ENCODE measurements around the gene NCKAP5.

NCKAP5 gene

DNA sequence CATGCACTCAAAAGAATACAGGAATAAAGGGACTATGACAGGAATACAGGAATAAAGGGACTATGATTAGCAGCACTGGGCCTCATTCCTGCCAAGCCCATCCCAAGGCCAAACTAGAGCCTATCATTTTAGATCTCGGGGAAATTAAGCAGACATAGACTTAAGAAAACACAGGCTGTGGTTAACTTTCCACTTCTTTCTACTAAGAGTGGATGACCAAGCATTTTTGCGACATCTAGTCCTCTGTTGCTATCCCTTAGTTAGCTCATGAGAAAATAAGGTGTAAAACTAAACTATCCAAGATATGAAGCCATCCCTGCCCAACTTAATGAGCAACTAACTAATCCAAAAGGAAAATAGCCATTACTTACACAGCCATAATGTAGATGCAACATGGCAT, 904.2 kb downstream of the NCKAP5 start:
- no peak for DNase-seq (ENCODE audit: extremely low read depth in 1 of 2, low read depth in 1 of 2)

DNA sequence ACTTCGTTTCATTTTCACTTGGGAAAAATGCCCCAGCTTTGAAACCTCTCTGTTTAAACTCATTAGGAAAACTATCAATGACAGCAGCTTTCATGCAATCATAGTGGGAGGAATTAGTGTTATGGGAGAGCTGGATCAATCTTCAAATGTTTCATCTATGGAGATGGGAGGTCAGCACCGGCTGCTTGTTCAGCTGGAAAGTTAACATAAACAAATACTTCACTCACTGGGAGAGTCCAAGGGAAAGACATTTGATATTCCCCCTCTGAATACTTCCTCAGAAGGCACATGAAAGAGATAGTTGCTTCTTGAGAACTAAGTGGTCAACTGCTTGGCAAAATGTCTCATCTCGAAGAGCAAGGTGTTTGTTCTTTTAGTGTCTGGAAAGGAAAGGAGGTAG, 905.5 kb downstream of the NCKAP5 start:
- DNase-seq (ENCODE audit: extremely low read depth in 1 of 2, low read depth in 1 of 2), result no peak

DNA sequence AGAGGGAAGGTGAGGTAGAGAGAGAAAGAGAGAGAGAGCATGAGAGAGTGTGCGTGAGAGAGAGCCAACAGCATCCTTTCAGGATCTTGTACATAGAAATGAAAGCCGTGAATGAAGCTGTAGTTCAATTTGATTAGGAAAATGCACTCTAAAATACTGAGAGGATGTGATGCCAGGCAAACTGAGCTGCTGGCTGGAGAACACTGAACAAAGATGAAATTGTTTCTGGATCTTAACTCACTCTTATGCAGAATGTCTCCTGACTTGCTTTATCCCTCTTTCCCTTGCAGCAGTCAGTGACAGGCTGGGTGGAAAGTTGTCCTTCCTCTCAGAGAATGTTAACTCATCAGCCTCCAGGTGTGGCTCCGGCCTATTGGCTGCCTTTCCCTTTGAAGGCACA, 908.9 kb downstream of the NCKAP5 start:
- DNase-seq (ENCODE audit: extremely low read depth in 1 of 2, low read depth in 1 of 2), result no peak

DNA sequence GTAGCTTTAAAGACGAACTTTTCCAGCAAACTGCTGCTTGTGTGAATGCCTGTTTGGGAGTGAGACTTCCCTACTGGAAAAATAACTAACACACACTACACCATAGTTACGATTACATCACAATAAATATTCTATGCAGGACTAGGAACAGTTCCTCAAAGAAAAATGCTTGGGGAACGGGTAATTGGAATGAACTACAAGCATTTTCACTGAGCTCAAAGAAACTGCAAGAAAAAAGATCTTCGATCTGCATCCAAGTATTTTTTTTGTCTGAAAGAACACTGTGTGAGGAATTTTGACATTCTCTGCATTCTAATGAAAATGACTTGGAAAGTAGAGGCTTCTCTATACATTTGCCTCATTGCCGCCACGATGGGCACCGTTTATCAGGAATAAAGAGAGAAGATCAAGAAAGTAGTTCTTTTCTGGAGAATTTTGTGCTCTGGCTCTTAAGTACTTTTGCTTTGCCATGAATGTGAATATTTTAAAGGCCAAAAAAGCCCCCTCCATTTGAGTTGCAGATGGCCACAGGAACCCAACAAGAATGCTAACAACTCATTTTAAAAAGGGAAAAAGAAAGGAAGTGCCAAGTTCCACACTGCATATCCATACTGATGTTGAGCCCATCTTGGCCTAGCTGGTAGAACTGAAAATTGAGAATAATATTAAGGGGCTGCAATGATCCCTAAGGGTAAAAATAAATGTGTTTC, 911.8 kb downstream of the NCKAP5 start:
- no peak for DNase-seq (ENCODE audit: extremely low read depth in 1 of 2, low read depth in 1 of 2)

DNA sequence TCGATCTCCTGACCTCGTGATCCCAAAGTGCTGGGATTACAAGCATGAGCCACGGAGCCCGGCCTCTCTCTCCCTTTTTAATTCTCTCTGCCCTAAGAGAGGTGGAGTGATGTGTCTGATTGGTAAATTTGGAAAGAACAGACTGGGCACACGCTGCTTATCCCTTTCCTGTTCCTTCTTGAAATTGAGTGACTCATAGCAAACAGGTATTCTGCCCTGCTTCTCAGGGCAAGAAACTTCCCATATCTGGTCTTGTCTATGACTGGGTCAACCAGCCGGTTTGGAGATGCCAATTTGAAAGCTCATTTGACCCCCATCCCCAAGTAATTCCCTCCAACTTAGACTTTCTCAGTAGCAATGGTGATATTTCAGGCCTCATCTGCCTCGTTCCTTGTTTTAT, 913.3 kb downstream of the NCKAP5 start:
- no peak for DNase-seq (ENCODE audit: extremely low read depth in 1 of 2, low read depth in 1 of 2)

DNA sequence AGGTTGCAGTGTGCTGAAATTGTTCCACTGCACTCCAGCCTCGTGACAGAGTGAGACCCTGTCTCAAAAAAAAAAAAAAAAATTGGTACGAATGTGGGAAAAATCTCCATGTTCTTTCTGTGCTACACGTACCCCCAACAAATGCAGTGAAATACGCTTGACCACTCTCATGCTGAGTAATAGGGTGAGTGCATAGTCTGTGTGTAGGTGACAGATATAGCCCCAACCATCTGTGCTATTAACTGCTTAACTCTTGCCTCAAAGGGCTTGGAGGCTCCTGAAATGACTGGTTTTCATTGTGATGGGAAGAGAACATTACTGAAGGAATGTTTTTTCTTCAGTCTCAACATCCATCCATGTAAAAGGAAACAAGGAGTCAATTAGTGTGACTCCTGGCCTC, 913.9 kb downstream of the NCKAP5 start:
- no peak for DNase-seq (ENCODE audit: extremely low read depth in 1 of 2, low read depth in 1 of 2)

DNA sequence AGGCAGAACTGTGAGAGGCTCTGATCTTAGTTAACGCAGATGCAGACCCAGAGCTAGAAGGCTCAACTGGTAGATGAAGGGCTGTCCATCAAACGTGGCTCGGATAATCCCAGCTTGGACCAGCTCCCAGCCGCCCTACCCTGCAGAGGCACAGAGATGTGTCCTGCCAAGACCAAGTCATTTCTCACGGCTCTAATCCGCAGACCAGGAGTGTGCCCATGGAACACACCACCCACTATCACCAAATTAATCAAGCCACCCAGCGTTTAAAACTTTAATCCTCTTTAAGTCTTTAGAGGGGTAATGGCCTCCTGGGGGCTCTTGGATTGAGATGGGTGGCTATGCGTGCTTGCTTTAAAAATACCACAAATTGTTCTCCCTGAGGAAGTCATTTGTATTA, 915.8 kb downstream of the NCKAP5 start:
- no peak for DNase-seq (ENCODE audit: extremely low read depth in 1 of 2, low read depth in 1 of 2)

DNA sequence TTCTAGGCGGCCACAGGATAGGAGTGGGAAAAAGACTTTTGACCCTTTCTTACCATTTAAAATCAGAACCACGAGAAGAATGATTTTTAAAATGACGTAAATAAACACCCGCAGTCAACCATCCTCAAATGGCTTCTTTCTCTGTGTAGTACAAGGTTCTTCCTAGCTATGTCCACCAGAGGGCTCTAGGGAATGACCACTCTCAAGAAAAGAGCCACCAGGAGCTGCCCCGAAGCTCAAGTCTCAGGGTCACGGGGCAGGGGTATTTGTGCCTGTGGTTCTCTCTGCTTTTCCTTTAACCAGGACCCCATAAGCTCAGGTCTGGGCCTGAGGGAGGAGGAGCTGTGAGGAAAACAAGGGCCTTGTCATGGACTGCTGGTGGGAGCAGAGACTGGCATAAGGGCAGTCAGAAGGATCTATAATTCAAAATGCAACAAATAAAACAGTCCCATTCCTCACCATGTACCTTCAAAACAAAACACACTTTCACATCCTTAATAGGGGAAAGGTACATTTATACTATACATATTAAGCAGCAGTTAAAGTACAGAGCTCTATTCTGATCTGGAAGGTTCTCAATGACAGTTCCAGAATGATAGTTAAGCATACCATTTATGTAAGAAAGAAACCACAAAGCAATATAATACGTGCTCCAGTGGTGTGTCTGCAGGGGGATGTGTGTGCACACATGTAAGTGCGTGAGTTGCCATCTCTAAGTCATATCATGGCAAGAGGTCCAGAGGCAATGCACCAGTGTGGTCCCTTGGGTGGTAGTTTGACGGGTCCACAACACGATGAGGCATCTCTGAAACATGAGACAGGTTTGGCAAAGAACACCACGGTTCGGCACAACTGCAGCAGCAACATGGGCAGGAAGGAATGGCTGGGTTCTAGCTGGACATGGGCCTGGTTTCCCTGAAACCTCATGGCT, 916.9 kb downstream of the NCKAP5 start:
- no peak for DNase-seq (ENCODE audit: extremely low read depth in 1 of 2, low read depth in 1 of 2)

DNA sequence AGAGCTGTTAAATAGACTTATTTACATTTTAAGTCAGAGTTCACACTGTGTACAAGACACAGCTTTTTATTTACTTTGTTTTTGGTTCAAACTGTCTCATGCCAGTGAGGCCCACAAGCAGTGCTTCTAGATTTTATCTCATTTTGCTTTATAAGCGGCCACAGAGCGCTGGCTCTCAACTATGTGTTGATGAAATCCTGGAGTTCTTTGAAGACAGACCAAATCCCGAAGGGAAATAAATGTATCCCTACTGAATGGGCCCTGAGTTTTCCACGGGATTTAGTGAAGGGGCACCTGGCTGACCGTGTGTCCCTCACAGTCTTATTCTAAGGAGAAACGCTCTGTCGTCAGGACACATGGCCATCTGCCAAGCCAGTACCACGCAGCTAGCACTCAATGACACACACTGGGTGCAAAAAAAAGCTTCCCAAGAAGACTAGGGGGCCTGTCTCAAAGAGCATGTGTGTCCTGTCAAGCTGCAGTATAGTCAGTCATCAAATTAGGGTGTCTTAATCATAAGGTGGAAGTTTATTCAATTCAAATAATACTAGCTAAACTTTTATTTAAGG, 921.6 kb downstream of the NCKAP5 start:
- DNase-seq (ENCODE audit: extremely low read depth in 1 of 2, low read depth in 1 of 2), result no peak

DNA sequence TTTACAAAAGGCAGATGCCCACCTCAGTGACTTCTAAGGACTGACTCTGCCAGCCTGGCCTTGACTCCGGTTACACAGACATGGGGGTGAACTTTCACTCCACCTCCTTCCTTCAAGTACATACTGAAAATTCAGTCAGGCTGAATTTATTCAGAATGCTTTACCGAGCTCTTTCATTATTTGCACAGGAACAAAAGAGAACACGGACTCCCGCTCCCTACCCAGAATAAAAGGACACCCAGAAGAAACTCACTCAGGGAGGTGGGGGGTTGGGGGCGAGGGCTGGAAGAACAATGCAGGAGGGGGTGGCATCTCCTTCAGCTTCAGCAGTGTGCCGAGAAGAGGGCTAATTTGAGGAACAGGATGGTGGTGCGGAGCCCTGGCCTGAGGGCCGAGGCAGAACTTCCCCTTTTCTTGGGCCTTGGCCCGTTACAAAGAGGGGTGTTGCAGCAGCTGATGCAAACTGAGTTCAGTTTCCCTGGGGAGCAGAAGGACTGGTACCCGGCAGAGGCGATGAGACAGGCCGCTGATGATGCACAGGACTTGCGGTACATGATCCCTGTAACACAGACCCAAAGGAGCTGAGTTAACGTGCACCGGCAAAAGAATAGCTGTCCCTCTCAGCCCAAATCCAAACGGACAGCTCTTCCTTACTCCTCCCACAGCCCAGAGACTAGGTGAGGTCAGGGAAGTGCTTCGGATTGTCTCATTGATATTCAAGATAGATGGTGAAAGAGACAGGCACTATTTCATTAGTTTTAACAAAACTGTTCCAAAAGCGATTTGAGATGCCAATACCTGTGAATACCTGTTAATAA, 922.3 kb downstream of the NCKAP5 start:
- DNase-seq (ENCODE audit: extremely low read depth in 1 of 2, low read depth in 1 of 2), result no peak

DNA sequence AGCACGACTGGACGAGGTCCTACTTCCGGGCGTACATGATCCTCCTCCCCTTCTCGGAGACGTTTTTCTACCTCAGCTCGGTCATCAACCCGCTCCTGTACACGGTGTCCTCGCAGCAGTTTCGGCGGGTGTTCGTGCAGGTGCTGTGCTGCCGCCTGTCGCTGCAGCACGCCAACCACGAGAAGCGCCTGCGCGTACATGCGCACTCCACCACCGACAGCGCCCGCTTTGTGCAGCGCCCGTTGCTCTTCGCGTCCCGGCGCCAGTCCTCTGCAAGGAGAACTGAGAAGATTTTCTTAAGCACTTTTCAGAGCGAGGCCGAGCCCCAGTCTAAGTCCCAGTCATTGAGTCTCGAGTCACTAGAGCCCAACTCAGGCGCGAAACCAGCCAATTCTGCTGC, 923.1 kb downstream of the NCKAP5 start:
- DNase-seq (ENCODE audit: extremely low read depth in 1 of 2, low read depth in 1 of 2), result no peak

DNA sequence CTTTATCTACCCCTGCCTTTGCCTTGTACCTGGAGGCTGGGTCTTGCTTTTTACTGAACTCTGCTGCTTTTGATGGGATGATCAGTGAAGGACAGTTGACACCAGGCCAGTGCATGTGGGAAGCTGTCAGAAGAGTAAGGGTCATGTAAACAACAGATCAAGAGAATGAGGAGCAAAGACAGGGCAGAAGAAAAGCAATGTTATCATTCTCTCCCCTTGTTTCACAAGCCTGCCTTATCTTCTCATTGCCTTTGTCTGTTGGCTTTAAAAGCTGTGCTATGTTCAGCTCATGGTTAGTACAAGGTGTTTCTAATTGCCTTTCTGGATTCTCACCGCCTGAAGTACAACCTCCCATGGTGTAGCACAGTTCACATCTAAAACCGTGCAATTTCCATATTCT, 925.8 kb downstream of the NCKAP5 start:
- no peak for DNase-seq (ENCODE audit: extremely low read depth in 1 of 2, low read depth in 1 of 2)

DNA sequence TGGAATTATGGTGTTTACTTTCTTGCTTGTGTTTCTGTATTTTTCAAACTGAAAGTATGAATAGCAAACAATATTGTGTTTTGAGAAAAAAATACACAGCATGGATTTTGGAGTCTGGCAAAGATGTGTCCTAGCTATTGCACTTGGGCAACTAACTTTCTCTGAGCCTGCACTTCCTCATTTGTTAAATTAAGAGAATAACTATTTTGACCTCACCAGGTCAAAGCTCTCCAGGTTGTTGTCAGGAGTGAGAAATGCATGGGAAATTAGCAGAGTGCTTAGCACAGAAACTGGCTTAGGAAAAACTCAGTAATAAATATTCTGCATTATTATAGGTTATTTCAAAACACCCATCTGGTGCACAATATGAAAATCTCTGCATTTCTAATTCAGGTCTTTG, 926.4 kb downstream of the NCKAP5 start:
- no peak for DNase-seq (ENCODE audit: extremely low read depth in 1 of 2, low read depth in 1 of 2)

DNA sequence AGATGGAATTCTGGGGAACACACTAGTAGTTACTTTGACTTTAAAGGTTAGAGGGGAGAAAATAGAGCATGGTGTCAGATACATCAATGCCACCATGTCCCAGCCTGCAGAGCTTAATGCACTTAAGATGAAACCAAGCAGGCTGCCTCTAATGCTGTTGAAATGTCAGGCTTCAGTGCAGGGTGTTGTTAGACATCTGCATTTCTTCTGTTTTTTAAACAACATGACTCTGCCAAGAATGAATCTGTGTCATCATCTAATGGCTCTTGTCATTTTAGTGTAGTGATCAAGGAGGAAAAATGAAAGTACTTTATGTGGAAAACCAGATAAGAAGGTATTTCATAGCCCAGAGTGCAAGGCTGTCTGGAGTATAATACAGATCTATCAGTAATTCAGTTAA, 928.1 kb downstream of the NCKAP5 start:
- no peak for DNase-seq (ENCODE audit: extremely low read depth in 1 of 2, low read depth in 1 of 2)

DNA sequence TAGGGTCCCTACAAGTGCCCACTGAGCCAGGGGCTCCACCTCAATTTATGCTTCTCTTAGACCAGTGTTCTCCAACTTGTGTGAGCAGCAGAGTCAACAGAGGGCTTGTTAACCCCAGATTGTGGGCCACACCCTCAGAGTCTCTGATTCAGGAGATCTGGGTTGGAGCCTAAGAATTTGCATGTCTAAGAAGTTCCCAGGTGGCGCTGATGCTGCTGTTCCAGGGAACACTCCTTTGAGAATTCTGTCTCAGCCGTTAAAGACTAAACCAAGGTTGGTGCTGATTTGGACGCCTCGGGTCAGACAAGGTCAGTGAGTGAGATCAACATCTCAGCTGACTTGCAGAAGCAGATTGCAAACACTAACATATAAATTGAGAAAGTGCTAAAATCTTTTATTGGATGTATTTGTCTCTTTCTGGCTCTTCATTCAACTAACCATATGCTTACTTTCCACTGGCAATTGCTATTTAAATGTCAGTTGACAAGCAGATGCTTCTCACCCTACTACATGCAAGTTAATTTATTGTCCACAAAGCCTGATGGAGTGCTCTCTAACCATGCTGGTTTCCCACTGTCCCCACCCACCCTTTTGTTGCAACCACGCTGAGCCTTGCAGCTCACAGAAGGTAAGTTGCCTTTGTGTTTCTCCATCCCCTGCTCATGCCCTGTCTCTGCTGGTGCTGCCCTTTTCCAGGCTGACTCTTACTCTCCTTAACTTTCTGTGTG, 929.8 kb downstream of the NCKAP5 start:
- DNase-seq (ENCODE audit: extremely low read depth in 1 of 2, low read depth in 1 of 2), result no peak

DNA sequence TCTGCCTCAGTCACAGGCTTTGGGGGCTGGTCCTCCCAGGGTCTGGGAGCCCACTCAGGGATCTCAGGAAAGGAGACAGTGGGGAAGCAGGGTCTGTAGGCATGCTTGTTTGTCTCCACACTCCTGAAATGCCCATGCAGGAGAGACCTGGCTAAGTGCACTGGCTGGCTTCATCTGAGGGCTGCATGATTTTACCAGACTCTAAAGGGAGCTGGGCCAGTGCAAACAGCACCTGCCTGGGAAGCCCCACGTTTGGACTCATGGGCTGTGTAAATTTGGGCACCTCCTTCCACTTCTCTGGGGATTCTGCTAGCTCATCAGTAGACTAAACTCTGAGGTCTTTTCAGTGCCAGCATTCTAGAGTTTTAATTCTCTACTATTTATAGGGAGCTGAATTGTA, 931.9 kb downstream of the NCKAP5 start:
- DNase-seq (ENCODE audit: extremely low read depth in 1 of 2, low read depth in 1 of 2), result no peak

DNA sequence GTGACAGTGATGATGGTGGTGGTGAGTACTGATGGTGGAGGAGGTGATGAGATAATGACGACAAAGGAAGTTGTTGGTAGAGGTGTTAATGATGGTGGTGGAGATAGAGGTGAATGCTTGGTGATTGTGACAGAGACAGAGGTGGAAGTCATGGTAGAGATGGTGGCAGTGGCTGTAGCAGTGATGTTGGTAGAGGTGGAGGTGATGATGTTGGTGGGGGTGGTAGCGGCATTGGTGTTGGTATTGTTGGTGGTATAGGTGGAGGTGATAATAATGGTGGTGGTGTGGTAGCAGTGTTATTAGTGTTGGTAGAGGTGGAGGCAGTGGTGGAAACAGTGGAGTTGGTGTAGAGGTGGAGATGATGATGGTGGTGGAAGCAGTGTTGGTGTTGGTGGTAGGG, 934.6 kb downstream of the NCKAP5 start:
- DNase-seq (ENCODE audit: extremely low read depth in 1 of 2, low read depth in 1 of 2), result no peak

DNA sequence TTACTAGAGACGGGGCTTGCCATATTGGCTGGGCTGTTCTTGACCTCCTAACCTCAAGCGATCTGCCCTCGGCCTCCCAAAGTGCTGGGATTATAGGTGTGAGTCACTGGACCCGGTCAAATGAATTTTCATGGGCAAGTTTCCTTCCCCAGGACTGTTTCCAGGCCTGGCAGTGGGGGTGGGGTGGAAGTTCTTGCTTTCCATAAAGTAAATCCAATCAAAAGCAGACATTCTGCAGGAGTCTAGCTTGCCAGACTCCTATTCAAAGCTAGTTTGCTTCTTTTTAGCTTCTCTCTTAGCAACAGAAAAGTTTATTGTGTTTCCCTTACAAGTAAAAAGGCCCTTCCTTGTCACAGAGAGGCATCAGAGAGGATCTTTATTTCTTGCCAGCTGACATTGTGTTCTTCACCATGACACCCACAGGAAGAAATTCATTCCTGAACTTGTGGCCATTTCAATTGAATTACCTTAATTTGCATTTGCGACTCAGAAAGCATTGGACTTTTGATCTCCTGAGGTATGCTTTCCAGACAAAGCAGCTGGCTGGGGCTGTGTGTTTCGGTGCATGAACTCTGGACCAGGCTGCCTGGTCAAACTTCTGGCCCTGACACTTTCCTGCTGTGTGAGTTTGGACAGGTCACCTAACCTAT, 936.1 kb downstream of the NCKAP5 start:
- DNase-seq (ENCODE audit: extremely low read depth in 1 of 2, low read depth in 1 of 2), result no peak

DNA sequence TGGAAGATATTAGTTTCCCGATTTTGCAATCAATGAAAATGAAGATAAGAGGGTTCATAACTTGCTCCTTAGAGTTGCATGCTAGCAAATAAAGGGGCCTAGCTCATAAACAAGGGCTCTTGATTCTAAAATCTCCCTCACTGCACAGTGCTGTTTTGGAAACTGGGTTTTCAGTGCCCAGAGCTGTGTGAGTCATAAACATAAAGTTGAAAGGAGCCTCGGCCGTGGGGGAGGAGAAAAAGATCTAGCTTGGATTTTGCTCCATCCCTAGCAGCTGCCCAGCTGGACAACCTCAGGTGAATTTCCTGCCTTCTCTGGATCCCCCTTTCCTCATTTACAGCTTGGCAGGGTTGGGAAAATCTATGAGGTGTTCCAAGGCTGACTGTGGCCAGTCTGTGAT, 940.7 kb downstream of the NCKAP5 start:
- DNase-seq (ENCODE audit: extremely low read depth in 1 of 2, low read depth in 1 of 2), result no peak
